Peyer's patch (tissue), 4 donors: ENCODE measurements around the gene MAP1B. TPM values are rescaled to one million over a fixed set of nuclear protein-coding genes. Genes with fewer than 3 reads are reported as not detected.
A peak's percentile ranks its signal among the peaks of the same experiment; 100 is the strongest.

Experiments used
- DNase-seq, 3 donors: peaks; one replicate each; pipeline ENCODE4 v3.0.0-alpha.2; 2017 to 2019
- H3K27ac ChIP-seq, 4 donors: fragments of 200-600 bp; sonication (generic); one replicate each; pipeline ENCODE4 v1.5.1; 2016 to 2019
- H3K27me3 ChIP-seq, 2 donors: fragments of 200-600 bp; sonication (generic); one replicate each; pipeline ENCODE4 v1.5.1; 2019
- H3K36me3 ChIP-seq, 3 donors: fragments of 200-600 bp; sonication (generic); one replicate each; pipeline ENCODE4 v1.5.1; 2016 to 2019
- H3K4me1 ChIP-seq, 4 donors: fragments of 200-600 bp; sonication (generic); one replicate each; pipeline ENCODE4 v1.5.1; 2016 to 2019
- H3K4me3 ChIP-seq, 4 donors: fragments of 200-600 bp; sonication (generic); 1 replicate in 3 of 4; 2 replicates in 1 of 4; pipeline ENCODE4 v1.5.1; 2016 to 2019; ENCODE audit warnings: mild to moderate bottlenecking in 1 of 4
- H3K9me3 ChIP-seq, 4 donors: fragments of 200-600 bp; sonication (generic); one replicate each; pipeline ENCODE4 v1.5.1; 2016 to 2019; ENCODE audit warnings: mild to moderate bottlenecking in 1 of 4
- POLR2A ChIP-seq, 2 donors: fragments of 450-650 bp; IDR thresholded peaks; one replicate each; pipeline ENCODE4 v1.5.1; 2017; ENCODE audit warnings: antibody characterized with exemption in 2 of 2, mild to moderate bottlenecking in 2 of 2, moderate library complexity in 2 of 2
- total RNA-seq, 4 donors: library from RNA; depleted of rRNA; stranded (reverse); fragments of >200 nt; gene quantifications; one replicate each; pipeline ENCODE4 v1.1.0, GENCODE V29; 2016
- TF ChIP-seq, protein P1 (sequence below), 6 experiments: fragments of 450-650 bp in 4 of 6; fragments of 200-600 bp in 2 of 6; sonication (generic) in 1 of 6; IDR thresholded peaks; one replicate each; pipeline ENCODE4 v1.5.1; 2017 to 2019; ENCODE audit warnings: antibody characterized with exemption in 6 of 6, mild to moderate bottlenecking in 3 of 6, moderate library complexity in 1 of 6

Gene MAP1B
- total RNA-seq, 4 donors from 2014 or later: 16.3 to 38.0 (median 25.7) TPM

- no peak for DNase-seq
- no peak overlapping the region for H3K4me3 ChIP-seq
- peaks cover 0 to 9% (median 0%) of the 10 kb centered on the region in 4 donors for H3K4me1 ChIP-seq
- peak overlapping the region in 1 of 4 donors; percentile 70 for H3K27ac ChIP-seq
- H3K9me3 ChIP-seq: no peaks in the 10 kb centered on the region
- H3K36me3 ChIP-seq: no peaks in the 10 kb centered on the region
- TF ChIP-seq, protein P1, sequence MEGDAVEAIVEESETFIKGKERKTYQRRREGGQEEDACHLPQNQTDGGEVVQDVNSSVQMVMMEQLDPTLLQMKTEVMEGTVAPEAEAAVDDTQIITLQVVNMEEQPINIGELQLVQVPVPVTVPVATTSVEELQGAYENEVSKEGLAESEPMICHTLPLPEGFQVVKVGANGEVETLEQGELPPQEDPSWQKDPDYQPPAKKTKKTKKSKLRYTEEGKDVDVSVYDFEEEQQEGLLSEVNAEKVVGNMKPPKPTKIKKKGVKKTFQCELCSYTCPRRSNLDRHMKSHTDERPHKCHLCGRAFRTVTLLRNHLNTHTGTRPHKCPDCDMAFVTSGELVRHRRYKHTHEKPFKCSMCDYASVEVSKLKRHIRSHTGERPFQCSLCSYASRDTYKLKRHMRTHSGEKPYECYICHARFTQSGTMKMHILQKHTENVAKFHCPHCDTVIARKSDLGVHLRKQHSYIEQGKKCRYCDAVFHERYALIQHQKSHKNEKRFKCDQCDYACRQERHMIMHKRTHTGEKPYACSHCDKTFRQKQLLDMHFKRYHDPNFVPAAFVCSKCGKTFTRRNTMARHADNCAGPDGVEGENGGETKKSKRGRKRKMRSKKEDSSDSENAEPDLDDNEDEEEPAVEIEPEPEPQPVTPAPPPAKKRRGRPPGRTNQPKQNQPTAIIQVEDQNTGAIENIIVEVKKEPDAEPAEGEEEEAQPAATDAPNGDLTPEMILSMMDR (IDR thresholded peaks at IDR 0.05): no peak
- no peak for TF ChIP-seq POLR2A (IDR thresholded peaks at IDR 0.05)
- H3K27me3 ChIP-seq: no peaks in the 10 kb centered on the region
Measured at GRCh38 chr5:72151646-72152045, 44.4 kb downstream of the MAP1B start.

- DNase-seq: no peak
- no peaks in the 10 kb centered on the region for H3K36me3 ChIP-seq
- H3K4me1 ChIP-seq: peaks cover 0 to 9% (median 0%) of the 10 kb centered on the region in 4 donors
- TF ChIP-seq, protein P1 (IDR thresholded peaks at IDR 0.05): no peak
- no peak for TF ChIP-seq POLR2A (IDR thresholded peaks at IDR 0.05)
- H3K27ac ChIP-seq: peak overlapping the region in 1 of 4 donors; percentile 70
- no peak overlapping the region for H3K4me3 ChIP-seq
- H3K27me3 ChIP-seq: no peaks in the 10 kb centered on the region
- no peaks in the 10 kb centered on the region for H3K9me3 ChIP-seq
Measured at GRCh38 chr5:72152545-72152944, 45.3 kb downstream of the MAP1B start.

- Histone ChIP-seq H3K27me3 (no peaks in the 10 kb centered on the region), H3K27ac (no peak overlapping the region), H3K9me3 (no peaks in the 10 kb centered on the region), H3K4me1 (peaks cover 0 to 9% (median 0%) of the 10 kb centered on the region in 4 donors), H3K36me3 (no peaks in the 10 kb centered on the region), H3K4me3 (no peak overlapping the region)
- no peak for TF ChIP-seq POLR2A (IDR thresholded peaks at IDR 0.05)
- TF ChIP-seq, protein P1 (IDR thresholded peaks at IDR 0.05): no peak
- no peak for DNase-seq
Measured at GRCh38 chr5:72153551-72153950, 46.3 kb downstream of the MAP1B start.

DNA sequence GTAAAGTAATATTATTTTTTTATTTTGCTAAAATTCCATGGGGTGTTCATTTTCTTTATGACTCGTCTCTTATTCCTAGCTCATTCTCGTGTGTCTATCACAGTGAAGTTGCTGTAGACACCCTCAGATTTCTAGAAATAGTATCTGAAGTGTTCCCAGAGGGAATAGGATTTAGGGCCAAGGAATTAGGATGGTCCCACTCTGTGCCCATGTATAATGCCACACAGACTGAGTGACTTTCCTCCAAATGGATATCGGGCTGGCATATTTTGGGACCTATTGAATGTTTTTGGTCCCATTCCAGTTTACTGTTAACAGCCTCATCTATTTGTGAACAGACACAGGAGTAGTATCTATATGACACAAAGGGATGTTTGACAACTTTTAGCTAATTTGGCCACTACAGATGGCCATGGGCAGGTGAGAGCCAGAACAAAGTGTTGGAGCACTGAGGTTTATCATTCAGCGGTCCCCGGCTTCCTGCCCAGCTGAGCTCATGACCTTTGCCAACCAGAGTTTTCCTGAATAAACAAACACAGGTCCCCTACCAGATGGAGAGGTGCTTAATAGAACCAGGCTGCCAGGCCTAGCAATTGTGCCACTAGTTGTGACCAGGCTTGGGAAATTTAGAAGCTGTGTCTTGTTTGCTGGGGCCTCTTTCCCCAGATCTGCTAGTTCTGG, 46.9 kb downstream of the MAP1B start:
- Histone ChIP-seq H3K36me3 (no peaks in the 10 kb centered on the region), H3K4me3 (no peak overlapping the region), H3K27ac (no peak overlapping the region), H3K9me3 (no peaks in the 10 kb centered on the region), H3K27me3 (no peaks in the 10 kb centered on the region), H3K4me1 (peaks cover 0 to 9% (median 0%) of the 10 kb centered on the region in 4 donors)
- no peak for DNase-seq
- TF ChIP-seq, protein P1 (IDR thresholded peaks at IDR 0.05): no peak
- TF ChIP-seq POLR2A (IDR thresholded peaks at IDR 0.05): no peak

- TF ChIP-seq POLR2A (IDR thresholded peaks at IDR 0.05): no peak
- TF ChIP-seq, protein P1 (IDR thresholded peaks at IDR 0.05): no peak
- no peak for DNase-seq
- Histone ChIP-seq H3K27ac (peak overlapping the region in 1 of 4 donors; percentile 46), H3K9me3 (no peaks in the 10 kb centered on the region), H3K27me3 (no peaks in the 10 kb centered on the region), H3K4me3 (no peak overlapping the region), H3K4me1 (peaks cover 0 to 5% (median 0%) of the 10 kb centered on the region in 4 donors), H3K36me3 (no peaks in the 10 kb centered on the region)
Measured at GRCh38 chr5:72156946-72157624, 49.8 kb downstream of the MAP1B start.
